GM19455 (cell line): ENCODE data around the gene FRMD4B.

Experiments used
- ATAC-seq: cut with Tn5 transposase; IDR thresholded peaks from one replicate; pipeline ENCODE4 v1.9.1; 2021; ENCODE audit not compliant: unreplicated experiment

The FRMD4B gene

DNA sequence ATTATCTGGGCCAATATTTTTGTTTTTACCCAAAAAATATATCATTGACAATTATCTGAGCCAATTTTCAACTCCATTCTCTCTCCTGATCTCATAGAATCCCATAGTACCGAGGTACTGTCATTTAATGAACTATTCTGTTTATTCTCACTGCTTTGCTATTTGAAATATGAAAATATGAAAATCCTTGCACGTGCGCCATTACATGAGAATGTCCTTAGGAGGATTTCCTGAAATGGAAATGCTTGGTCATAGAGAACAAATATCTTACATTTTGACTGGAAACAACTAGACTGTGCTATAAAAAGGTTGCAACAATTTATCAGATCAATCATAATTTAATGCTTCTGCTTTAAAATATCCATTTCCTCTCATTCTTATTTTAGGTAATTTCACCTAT lies 18.3 kb downstream of the FRMD4B start:
- ATAC-seq: no peak

DNA sequence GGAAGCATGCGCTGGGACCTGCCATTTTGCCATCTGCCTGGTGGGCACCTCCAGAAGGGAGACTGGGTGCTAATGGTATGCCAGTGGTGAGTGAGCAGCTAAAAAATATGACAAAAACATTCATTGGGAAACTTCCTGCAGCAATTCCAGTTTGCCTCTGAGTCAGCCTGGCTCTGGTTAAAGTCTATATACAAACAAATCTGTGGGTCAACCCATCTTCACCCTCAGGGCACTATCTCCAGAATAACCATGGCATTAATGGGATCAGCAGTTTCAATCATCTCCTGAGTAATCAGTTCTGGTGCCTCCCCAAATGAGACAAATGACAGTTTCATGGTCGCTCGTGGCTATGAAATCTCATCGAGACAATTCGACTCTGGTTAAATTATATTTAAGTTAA lies 21.5 kb downstream of the FRMD4B start:
- ATAC-seq: no peak

DNA sequence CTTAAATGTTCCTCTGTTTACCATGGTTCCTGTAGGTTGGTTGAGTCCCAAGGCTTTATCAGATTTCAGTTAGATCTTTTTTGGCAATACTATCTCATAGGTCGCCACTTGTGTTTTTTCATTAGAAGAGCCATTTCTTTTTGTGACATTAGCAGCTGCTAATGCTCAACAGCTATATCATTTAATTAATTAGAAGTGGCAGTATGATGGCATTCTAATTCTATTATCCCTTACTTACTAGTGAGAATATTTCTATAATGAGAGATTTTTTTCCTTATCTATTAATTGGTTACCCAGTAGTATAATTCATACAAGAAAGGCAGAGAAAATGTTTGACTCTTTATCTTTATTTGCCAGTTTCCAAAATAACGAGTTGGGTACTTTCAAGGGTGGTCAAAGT lies 25.2 kb downstream of the FRMD4B start:
- no peak for ATAC-seq

DNA sequence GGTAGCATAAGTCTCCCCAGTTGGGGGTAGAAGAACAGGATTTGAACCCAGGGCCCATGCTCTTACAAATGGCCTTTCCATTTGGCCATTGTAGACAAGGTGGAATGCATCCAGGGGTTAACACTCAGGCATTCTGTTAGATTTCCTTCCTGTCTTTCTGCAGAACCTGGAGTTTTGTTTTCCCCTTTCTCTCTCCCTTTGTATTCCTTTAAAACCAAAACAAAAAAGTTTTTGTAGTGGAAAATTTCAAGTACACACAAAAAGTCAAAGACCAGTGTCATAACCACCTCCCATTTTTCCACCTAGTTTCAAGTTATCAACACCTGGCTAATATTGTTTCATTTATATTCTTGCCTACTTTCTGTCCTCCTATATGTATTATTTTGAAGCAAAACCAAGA lies 26.0 kb downstream of the FRMD4B start:
- no peak for ATAC-seq

DNA sequence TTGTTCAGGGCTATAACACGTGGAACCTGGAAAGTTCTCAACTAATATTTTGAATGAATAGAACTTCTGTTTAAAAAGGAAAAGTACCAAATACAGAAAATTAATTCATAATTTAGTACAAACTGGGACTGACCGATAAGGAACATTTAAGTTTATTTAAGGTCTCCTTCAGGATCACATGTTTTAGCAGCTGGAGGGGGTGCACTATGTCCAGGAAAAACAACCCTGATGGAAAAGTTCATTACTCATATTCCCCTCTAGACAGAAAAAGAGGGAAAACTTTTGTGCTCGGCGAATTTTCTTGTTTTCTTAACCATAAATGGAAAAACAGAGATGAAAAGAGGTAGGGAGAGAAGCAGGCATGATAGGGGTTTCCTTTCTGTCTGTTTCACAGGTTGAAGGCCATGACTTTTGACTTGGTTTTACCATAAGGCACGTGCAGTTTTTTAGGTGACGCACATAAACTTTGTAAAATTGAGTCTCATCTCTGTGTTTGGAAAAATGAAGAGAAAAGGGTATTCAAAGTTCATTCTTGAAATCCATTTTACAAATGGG lies 26.5 kb downstream of the FRMD4B start:
- ATAC-seq: no peak

DNA sequence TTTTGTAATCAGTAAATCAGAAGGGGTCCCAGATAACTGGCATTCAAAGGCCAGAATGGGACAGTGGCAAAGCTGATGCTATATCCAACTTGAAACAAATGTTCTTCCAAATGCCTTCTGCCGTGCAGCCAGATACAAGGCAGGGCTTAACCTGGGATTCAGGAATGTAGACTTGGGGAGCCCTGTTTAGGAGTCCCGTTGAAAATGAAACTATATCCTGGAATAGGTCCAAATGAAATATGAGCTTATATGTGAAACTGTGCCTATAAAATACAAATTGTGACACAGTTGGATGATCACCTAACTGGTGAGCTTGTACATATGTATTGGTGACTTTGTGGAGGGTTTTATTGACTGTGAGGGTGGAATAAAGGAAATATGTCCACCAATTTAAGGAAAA lies 28.7 kb downstream of the FRMD4B start:
- no peak for ATAC-seq

DNA sequence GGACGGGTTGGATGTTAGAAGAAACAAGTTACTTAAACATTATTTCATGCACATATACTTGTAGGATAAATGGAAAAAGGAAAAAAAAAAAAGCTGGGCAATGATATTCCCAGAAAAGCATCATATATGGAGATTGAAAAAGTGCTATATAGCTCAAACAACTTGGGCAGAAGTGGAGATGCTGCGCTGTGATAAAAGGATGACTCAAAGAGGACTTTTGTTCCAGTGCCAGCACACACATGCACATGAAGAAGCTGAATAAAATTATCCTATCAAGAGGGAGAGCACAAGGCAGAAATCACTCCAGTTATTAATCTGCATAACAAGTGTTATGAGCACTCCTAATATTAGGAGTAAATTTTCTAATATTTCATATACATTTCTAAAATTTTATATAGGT lies 30.9 kb downstream of the FRMD4B start:
- no peak for ATAC-seq

DNA sequence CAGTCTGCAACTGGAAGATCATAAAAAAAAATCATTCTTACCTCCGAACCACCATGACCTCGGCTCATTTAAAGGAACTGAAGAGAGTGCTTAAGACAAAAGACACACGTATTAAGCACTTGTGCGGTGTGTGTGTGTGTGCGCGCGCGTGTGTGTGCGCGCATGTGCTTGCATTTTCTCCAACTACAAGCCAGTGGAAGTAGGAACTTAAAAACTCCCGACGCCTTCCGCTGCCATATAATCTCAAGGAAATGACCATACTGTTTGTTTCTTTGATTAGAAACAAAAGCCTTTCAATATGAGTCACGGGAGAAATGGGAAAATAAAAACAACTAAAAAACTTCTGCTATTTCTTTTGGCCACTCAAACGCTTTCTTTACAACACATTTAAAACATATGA lies 32.4 kb downstream of the FRMD4B start:
- ATAC-seq: no peak

DNA sequence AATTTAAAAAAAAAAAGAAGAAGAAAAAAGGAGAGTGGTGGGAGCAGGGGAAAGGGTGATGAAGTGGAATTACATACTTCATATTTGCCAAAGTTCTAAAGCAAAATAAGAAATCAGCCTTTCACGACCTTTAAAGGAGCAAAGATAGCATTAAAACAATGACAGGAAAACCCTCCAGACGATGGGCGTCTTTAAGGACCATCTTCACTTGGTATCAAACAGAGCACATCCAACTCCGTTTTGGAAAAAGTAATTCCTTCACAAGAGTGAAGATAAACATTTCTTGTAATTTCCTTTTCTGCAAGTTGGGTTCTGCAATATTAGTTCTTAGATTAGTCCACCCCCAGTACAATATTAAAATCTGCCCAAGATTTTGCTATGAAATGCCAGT lies 32.8 kb downstream of the FRMD4B start:
- ATAC-seq: no peak

DNA sequence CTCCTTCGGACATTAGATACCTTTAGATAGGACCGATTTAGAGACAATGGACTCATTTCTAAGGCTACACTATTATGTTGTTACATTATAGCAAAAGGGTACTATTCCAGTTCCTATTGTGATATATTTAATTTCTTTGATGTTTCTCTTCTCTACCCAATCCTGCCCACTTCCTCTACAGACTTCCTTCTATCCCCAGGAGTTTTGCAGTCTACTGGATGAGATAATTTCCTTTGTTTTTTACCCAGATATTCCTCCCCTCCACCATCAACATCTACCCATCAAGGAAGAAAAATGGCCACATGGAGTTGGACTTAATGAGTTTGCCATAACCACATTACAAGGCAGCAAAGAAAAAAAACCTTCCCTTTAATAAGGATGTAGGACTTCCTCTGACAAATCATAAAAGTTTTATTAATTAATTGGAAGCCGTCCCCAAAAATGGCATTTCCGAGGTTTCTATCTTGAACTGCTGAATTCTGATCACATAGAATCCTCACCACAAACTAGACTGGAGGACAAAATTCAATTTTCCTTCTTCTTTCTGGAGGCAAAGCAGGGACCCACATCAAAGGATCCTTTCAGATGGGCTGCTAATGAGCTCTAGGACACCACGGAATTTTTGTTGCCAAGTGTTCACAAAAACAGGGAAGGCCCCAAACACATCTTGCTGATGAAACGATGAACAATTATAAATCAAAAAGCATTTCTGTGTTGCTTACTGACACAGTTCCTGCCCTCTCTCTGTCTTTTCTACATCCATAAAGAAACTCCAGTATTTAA lies 33.4 kb downstream of the FRMD4B start:
- ATAC-seq: no peak

DNA sequence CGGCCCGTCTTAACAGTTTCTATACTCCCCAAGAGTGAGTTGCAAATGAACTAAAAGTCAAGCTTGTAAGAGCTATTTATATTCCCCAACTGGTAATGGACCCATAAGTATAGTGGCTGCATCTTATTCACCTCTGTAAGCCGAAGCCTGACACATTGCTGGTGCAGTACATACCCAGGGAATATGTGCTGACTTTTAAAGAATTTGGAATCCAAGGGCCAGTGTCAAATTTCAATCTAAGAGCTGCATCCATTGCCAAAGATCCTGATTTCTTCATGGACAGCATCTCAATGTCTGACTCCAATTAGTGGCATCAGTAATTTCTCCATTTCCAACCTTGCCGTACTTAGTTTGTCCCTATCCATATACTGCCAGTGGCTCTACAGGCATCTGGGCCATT lies 42.0 kb downstream of the FRMD4B start:
- no peak for ATAC-seq

DNA sequence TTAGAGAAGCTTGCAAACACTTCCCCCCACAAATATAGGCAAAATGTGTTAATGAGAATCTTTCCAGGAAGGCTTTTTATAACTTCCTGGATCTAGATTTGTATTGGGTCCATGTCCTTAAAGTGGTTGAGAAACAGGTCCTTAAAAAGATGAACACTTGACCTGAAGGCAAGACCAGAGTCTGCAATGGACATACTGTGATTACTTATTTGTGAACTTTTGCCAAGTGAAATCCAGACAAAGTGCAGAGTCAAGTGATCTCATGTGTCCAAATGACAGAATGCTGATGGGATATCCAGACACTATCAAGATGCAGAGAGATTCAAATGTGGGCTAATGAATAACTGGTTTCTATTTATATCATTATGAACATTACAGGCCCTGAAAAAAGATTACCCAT lies 43.8 kb downstream of the FRMD4B start:
- no peak for ATAC-seq

DNA sequence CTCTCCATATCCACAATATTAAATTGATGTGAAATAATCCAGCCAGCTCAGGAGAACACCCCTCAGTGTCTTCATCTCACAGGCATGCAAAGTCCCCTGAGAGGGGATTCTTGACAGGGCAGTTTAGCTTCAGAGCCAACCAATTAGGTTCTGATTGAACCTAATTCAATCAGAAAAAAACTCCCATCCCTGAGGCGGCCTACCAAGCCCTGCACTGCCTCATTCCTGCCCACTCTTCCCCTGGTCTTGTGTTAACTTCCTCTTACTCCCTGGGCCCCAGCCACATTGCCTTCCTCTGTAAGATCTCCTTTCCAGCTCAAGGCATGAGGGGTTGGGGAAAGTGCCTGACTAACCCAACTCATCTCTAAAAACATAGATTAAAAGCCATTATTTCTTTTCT lies 46.1 kb downstream of the FRMD4B start:
- no peak for ATAC-seq

DNA sequence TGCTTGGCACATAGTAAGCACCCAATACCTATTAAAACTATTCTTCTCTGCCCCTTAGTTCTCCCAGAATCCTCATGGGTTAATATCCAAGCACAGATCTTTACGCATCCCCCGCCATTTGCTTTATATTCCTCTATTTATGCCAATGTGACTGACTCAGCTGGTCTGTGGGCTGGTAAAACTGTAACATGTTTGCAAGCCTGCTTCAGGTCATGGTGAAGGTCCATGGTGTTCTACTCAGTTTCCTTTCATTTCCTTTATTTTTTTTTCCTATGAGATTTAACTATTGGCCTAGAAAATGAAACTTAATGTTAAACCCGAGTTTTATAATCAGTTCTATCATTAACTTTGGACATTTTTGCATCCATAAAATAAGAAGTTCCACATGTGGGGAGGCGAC lies 47.0 kb downstream of the FRMD4B start:
- ATAC-seq: no peak

DNA sequence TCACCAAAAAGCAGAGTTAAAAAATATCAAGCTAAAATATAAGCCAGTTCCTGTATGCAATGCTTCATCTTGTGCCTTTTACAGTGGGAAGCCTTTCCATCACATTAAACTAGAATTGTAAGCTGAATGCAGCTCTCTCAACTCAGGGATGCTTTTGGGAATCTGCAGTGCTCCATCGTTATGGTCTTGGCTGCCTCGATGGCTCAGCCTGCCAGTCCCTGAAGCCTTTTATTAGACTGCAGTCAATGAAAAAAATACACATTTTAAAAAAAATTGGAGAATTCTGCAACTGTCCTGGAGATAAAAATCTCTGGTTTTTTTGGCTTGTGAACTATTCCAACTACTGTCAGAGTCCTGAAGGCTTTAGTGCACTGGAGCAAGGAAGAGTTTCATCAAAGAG lies 53.0 kb downstream of the FRMD4B start:
- no peak for ATAC-seq

DNA sequence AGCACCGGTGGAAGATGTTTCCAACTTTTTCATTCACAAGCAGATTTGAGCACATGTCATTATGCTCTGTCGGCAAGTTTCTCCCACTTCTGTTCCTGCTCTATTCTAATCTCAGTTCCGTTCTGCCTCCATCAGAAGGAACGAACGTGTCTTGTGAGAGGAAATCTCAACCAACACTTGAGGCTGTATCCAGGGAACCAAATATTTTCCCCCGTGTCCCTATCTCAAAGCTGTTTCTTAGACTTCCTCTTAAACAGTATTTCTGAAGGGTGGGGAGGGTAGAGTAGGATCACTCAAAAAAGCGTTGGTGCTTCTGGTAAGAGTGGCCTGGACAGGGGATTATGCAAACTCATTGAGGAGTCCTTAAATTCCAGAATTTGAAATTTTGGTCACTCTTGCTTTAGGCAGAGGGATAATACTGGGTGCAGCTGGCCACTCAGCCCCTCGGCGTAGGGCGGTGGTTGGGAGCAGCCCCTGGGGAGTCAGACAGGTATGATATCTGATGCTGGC lies 54.9 kb downstream of the FRMD4B start:
- no peak for ATAC-seq

DNA sequence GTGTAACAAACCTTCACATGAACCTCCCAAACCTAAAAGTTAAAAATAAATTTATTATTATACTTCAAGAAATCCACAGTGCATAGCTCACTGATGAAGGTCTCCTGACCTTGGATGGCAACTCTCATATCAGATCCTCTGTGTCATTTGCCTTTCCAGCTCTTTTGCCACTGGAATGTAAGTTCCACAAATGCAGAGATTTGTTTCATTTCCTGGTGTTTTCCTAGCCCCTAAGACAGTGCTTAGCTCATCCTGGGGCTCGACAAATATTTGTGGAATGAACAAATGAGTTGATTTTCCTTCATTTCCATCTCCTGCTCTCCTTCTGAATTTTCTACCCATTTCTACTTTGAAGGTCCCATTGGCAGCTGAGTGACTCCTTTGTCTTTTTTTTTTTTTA lies 56.0 kb downstream of the FRMD4B start:
- ATAC-seq: no peak

DNA sequence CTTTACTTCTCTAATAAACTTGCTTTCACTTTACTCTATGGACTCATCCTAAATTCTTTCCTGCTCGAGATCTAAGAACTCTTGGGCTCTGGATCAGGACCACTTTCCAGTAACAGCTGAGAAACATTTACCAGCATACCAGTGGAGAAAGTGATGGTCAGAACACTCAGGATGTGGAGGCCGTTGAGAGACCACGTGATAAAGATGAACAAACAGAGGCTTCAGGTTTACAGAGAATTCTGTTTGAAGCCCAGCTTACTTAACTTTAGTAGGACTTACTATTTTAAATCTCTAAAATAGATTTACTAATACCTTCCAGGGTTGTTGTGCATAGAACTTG lies 57.0 kb downstream of the FRMD4B start:
- no peak for ATAC-seq

DNA sequence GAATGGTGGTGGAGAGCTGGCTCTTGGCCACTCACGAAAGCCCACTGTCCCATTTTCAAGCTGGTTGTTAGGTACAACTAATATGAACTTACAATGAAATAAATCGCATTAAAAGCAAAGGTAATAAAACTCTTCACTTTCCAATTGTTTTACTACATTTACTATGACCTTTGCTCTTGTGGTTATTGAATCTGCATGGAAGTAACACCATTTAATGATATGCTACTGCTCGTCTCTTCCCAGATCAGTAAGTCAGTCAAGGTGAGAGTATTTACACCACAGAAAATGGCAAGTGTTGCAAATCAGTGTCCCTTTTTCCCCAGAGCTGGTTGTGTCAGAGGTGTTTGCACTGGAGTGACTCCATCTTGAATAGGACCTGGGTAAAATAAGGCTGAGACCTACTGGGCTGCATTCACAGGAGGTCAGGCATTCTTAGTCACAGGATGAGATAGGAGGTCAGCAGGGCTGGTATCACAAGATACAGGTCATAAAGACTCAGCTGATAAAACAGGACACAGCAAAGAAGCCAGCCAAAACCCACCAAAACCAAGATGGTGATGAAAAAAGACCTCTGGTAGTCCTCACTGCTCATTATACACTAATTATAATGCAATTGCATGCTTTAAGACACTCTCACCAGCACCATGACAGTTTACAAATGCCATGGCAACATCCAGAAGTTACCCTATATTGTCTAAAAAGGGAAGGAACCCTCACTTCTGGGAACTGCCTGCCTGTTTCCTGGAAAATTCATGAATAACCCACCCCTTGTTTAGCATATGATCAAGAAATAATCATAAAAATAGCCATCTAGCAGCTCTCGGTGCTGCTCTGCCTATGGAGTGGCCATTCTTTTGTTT lies 57.6 kb downstream of the FRMD4B start:
- no peak for ATAC-seq

DNA sequence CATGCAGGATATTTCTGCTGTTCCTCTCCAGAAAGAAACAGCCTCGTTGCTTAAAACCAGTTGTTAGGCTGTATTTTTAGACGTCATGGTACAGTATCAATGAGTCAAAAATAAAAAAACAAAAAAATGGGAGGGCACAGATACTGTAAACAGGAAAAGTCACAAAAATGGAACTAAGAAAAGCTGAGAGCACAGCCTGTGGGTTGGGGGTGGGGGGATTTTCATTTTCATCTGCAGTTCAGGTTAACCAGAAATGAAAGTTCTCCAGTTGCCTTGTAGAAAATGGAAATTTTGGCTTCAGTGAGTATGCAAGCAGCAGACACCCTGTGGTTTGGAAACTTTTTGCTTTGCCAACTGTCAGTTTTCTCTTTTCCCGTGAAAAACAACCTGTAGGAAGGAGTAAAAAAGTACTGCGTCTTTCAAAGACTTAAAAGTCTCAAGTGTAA lies 59.0 kb downstream of the FRMD4B start:
- ATAC-seq: peak; percentile 80

DNA sequence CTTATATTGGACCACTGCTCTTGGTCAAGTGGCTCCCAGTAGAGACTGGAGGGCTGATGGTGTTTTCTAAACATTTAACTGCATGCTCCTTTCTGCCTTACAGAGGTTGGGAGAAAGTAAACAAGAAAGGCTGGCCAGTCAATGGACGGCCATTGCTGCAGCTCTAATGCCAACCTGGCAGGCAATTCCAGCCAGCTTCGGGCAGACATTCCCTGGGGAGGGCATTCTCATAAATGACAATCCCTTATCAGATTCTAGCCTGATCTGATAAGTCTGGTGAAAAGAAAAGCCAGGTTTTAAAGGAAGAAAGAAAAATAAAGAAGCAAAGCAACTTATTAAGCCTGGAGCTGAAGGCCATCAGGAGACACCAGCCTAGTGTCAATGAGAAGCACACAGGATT lies 60.7 kb downstream of the FRMD4B start:
- no peak for ATAC-seq
